ENCODE measurements around the gene HDGFL2. TPM values are rescaled to one million over a fixed set of nuclear protein-coding genes. Genes with fewer than 3 reads are reported as not detected.

The HDGFL2 gene
- total RNA-seq, 2 donors from 2014 or later: 24.9 to 33.6 TPM

GRCh38 chr19:4453232-4454179, 18.6 kb upstream of the HDGFL2 start:
- 79 to 91% methylated on average over 14 to 34 of the region's 34 CpGs for WGBS, 2 donors
- no peak for TF ChIP-seq CTCF (IDR thresholded peaks at IDR 0.05)
- no peak for TF ChIP-seq POLR2A (IDR thresholded peaks at IDR 0.05)
- no peak for ATAC-seq
- Histone ChIP-seq H3K4me1 (peaks cover 40% of the 10 kb centered on the region), H3K9me3 (no peaks in the 10 kb centered on the region), H3K36me3 (replicated peaks in 1 of 2; ENCODE audit: insufficient read depth in 1 of 2, low read depth in 2 of 2) (peaks cover 0 to 31% of the 10 kb centered on the region in 2 donors), H3K27me3 (no peaks in the 10 kb centered on the region), H3K27ac (no peak overlapping the region), H3K4me3 (no peak overlapping the region)
- intact Hi-C loops (cut with DNase I): no loop called here
- DNase-seq: no peak

GRCh38 chr19:4454747-4455718, 17.1 kb upstream of the HDGFL2 start:
- peaks cover 25% of the 10 kb centered on the region for H3K4me1 ChIP-seq
- WGBS, 2 donors: 74 to 90% methylated on average over 17 to 26 of the region's 29 CpGs
- H3K9me3 ChIP-seq: no peaks in the 10 kb centered on the region
- ATAC-seq (no peak), DNase-seq (no peak)
- H3K27me3 ChIP-seq: no peaks in the 10 kb centered on the region
- intact Hi-C loops (cut with DNase I): no loop called here
- peaks cover 0 to 29% of the 10 kb centered on the region in 2 donors for H3K36me3 ChIP-seq (replicated peaks in 1 of 2; ENCODE audit: insufficient read depth in 1 of 2, low read depth in 2 of 2)
- peak overlapping the region in 2 of 4 donors; percentile 12 to 64 for H3K27ac ChIP-seq
- H3K4me3 ChIP-seq: no peak overlapping the region
- TF ChIP-seq CTCF (IDR thresholded peaks at IDR 0.05) (no peak), POLR2A (IDR thresholded peaks at IDR 0.05) (no peak)

- DNase-seq: peak in 3 of 4 donors; percentile 61 to 64 (median 62)
- intact Hi-C loops (cut with DNase I): no loop called here
- Histone ChIP-seq H3K9me3 (no peaks in the 10 kb centered on the region), H3K4me3 (no peak overlapping the region), H3K27ac (peak overlapping the region in 3 of 4 donors; percentile 64 to 87 (median 76)), H3K4me1 (peaks cover 22% of the 10 kb centered on the region), H3K36me3 (replicated peaks in 1 of 2; ENCODE audit: insufficient read depth in 1 of 2, low read depth in 2 of 2) (peaks cover 0 to 26% of the 10 kb centered on the region in 2 donors), H3K27me3 (no peaks in the 10 kb centered on the region)
- TF ChIP-seq POLR2A (IDR thresholded peaks at IDR 0.05) (no peak), CTCF (IDR thresholded peaks at IDR 0.05) (no peak)
- ATAC-seq: no peak
- WGBS, 2 donors: 35 to 51% methylated on average over 9 to 15 of the region's 15 CpGs
Measured at GRCh38 chr19:4455719-4456475, 16.2 kb upstream of the HDGFL2 start.

- Histone ChIP-seq H3K36me3 (replicated peaks in 1 of 2; ENCODE audit: insufficient read depth in 1 of 2, low read depth in 2 of 2) (peaks cover 0 to 23% of the 10 kb centered on the region in 2 donors), H3K4me3 (peak overlapping the region in 1 of 2 donors; percentile 38), H3K27ac (peak overlapping the region; percentile 19 to 87 (median 70)), H3K9me3 (no peaks in the 10 kb centered on the region), H3K4me1 (peaks cover 22% of the 10 kb centered on the region), H3K27me3 (no peaks in the 10 kb centered on the region)
- 4 to 8% methylated on average over 9 of the region's 9 CpGs for WGBS, 2 donors
- ATAC-seq: no peak
- intact Hi-C loops (cut with DNase I): no loop called here
- DNase-seq: peak in 1 of 4 donors; percentile 35
- TF ChIP-seq POLR2A (IDR thresholded peaks at IDR 0.05): peak in 1 of 3 donors; percentile 29
- no peak for TF ChIP-seq CTCF (IDR thresholded peaks at IDR 0.05)
Measured at GRCh38 chr19:4456476-4456842, 15.6 kb upstream of the HDGFL2 start.
